ENCODE data around the gene SOWAHD. TPM values are rescaled to one million over a fixed set of nuclear protein-coding genes. Genes with fewer than 3 reads are reported as not detected.
A peak's percentile ranks its signal among the peaks of the same experiment; 100 is the strongest.

The SOWAHD gene
- total RNA-seq, result under 0.01 TPM in 2 replicates

- peak; percentile 6 for DNase-seq (ENCODE audit: low read depth)
Observed at GRCh38 chrX:119757979-119758730, at the start of gene SOWAHD. TSS of gene SOWAHD (plus strand) at chrX:119758588. CDS start at chrX:119758668, 80 bp downstream.

DNA sequence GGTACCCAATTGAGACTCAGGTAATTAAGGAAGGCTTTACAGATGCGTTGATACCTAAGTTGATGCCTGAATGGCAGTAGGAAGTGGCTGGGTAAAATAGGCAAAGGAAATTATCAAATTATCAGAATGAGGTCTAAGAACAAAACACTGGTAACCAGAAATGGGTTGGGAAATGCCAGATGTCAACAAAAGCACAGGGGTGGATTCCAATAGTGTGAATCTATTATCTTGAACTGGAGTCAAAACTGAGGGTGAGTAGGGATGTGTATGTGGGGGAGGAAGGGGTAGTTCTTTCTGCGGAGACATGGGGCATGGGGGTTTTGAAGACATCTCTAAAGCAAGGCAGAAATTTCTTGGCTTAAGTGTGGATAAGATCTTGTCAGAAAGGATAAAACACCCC lies 49.5 kb upstream of the SOWAHD start:
- no peak for DNase-seq (ENCODE audit: low read depth)
- no peak for FAIRE-seq
- no peak for TF ChIP-seq CTCF (IDR thresholded peaks at IDR 0.05; ENCODE audit: insufficient read depth, low read length, severe bottlenecking)

More at GRCh38 chrX:119757979-119758730, at the start of gene SOWAHD:
- H3K27me3 ChIP-seq (ENCODE audit: control insufficient read depth, insufficient read depth, low read length), result no peaks in the 10 kb centered on the region
- peak within 1 kb of the TSS; percentile 48 for H3K4me3 ChIP-seq (ENCODE audit: low read depth, low read length)
- no peak for FAIRE-seq
- no peaks in the 10 kb centered on the region for H3K36me3 ChIP-seq (ENCODE audit: control insufficient read depth, insufficient read depth, low read length)
- no peak for TF ChIP-seq CTCF (IDR thresholded peaks at IDR 0.05; ENCODE audit: insufficient read depth, low read length, severe bottlenecking)

GRCh38 chrX:119709630-119710029 lies 48.8 kb upstream of the SOWAHD start:
- no peak for TF ChIP-seq CTCF (IDR thresholded peaks at IDR 0.05; ENCODE audit: insufficient read depth, low read length, severe bottlenecking)
- Histone ChIP-seq H3K27me3 (ENCODE audit: control insufficient read depth, insufficient read depth, low read length) (no peaks in the 10 kb centered on the region), H3K36me3 (ENCODE audit: control insufficient read depth, insufficient read depth, low read length) (no peaks in the 10 kb centered on the region), H3K4me3 (ENCODE audit: low read depth, low read length) (no peak overlapping the region)
- DNase-seq (ENCODE audit: low read depth), result no peak
- FAIRE-seq, result no peak

More for the DNA sequence above, 49.5 kb upstream of the SOWAHD start:
- H3K36me3 ChIP-seq (ENCODE audit: control insufficient read depth, insufficient read depth, low read length), result no peaks in the 10 kb centered on the region
- no peaks in the 10 kb centered on the region for H3K27me3 ChIP-seq (ENCODE audit: control insufficient read depth, insufficient read depth, low read length)
- H3K4me3 ChIP-seq (ENCODE audit: low read depth, low read length), result no peak overlapping the region

GRCh38 chrX:119721487-119721886 lies 36.9 kb upstream of the SOWAHD start:
- no peak for TF ChIP-seq CTCF (IDR thresholded peaks at IDR 0.05; ENCODE audit: insufficient read depth, low read length, severe bottlenecking)
- DNase-seq (ENCODE audit: low read depth), result no peak
- Histone ChIP-seq H3K4me3 (ENCODE audit: low read depth, low read length) (no peak overlapping the region), H3K36me3 (ENCODE audit: control insufficient read depth, insufficient read depth, low read length) (no peaks in the 10 kb centered on the region), H3K27me3 (ENCODE audit: control insufficient read depth, insufficient read depth, low read length) (no peaks in the 10 kb centered on the region)
- no peak for FAIRE-seq

- no peak overlapping the region for H3K4me3 ChIP-seq (ENCODE audit: low read depth, low read length)
- TF ChIP-seq CTCF (IDR thresholded peaks at IDR 0.05; ENCODE audit: insufficient read depth, low read length, severe bottlenecking), result no peak
- no peak for DNase-seq (ENCODE audit: low read depth)
- no peaks in the 10 kb centered on the region for H3K36me3 ChIP-seq (ENCODE audit: control insufficient read depth, insufficient read depth, low read length)
- no peak for FAIRE-seq
- no peaks in the 10 kb centered on the region for H3K27me3 ChIP-seq (ENCODE audit: control insufficient read depth, insufficient read depth, low read length)
Observed at GRCh38 chrX:119721926-119722325, 36.5 kb upstream of the SOWAHD start.

All from bronchial epithelial cell (primary cell).